Measurements from ENCODE around the gene KAZALD1. TPM values are rescaled to one million over a fixed set of nuclear protein-coding genes. Genes with fewer than 3 reads are reported as not detected.

KAZALD1 gene
- total RNA-seq, 4 donors from 2014 or later = 1.0 to 4.0 (median 2.6) TPM

DNA sequence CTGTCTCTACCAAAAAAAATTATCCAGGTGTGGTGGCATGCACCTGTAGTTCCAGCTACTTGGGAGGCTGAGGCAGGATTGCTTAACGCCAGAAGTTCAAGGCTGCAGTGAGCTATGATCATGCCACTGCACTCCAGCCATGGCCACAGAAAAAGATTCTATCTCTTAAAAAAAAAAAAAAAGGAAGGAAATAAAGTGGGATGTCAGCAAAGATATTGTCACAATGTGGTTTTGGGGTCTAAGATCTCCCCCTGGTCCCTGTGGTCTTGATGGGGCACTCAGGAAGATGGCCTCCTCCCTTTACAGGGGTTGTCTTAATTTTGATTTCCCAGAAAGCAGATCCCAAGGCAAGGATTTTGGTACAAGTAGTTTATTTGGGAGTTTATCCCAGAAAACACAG is 7.4 kb upstream of the KAZALD1 start:
- no peaks in the 10 kb centered on the region for H3K36me3 ChIP-seq
- TF ChIP-seq POLR2A (IDR thresholded peaks at IDR 0.05; ENCODE audit: low read depth) (no peak), POLR2AphosphoS5 (IDR thresholded peaks at IDR 0.05) (no peak), EP300 (IDR thresholded peaks at IDR 0.05) (no peak)
- TF ChIP-seq, protein P1, sequence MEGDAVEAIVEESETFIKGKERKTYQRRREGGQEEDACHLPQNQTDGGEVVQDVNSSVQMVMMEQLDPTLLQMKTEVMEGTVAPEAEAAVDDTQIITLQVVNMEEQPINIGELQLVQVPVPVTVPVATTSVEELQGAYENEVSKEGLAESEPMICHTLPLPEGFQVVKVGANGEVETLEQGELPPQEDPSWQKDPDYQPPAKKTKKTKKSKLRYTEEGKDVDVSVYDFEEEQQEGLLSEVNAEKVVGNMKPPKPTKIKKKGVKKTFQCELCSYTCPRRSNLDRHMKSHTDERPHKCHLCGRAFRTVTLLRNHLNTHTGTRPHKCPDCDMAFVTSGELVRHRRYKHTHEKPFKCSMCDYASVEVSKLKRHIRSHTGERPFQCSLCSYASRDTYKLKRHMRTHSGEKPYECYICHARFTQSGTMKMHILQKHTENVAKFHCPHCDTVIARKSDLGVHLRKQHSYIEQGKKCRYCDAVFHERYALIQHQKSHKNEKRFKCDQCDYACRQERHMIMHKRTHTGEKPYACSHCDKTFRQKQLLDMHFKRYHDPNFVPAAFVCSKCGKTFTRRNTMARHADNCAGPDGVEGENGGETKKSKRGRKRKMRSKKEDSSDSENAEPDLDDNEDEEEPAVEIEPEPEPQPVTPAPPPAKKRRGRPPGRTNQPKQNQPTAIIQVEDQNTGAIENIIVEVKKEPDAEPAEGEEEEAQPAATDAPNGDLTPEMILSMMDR (IDR thresholded peaks at IDR 0.05) = no peak
- intact Hi-C loops (cut with DNase I) = no loop called here
- no peak for DNase-seq (ENCODE audit: extremely low spot score)
- peaks cover 8 to 15% (median 10%) of the 10 kb centered on the region in 4 donors for H3K4me1 ChIP-seq
- no peak overlapping the region for H3K4me3 ChIP-seq
- peaks cover 0 to 39% (median 22%) of the 10 kb centered on the region in 4 donors for H3K27me3 ChIP-seq
- no peak overlapping the region for H3K27ac ChIP-seq (replicated peaks in 1 of 4)
- WGBS = 84% methylated on average over 1 of the region's 1 CpG
- no peaks in the 10 kb centered on the region for H3K9me3 ChIP-seq

DNA sequence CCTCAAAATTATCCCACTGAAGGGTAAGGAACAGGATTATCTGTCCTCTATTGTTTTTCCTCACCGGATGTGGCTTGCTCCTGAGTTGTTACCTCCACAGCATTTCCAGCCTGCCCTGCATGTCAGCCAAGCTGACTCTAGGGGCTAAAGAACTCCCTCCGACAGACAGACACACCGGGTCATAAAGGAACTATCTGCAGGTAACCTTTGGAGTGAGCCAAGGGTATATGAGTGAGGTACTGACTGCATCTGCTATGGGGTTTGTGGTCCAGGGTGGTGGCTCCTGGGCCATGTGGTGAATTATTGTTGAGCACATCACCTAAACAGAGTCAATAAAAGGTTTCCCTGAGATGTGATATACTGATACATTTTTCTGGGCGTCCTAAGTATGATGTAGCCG is 6.9 kb upstream of the KAZALD1 start:
- Histone ChIP-seq H3K4me1 (peaks cover 8 to 15% (median 9%) of the 10 kb centered on the region in 4 donors), H3K36me3 (no peaks in the 10 kb centered on the region), H3K9me3 (no peaks in the 10 kb centered on the region), H3K27ac (replicated peaks in 1 of 4) (no peak overlapping the region), H3K4me3 (no peak overlapping the region), H3K27me3 (peaks cover 0 to 34% (median 16%) of the 10 kb centered on the region in 4 donors)
- TF ChIP-seq POLR2A (IDR thresholded peaks at IDR 0.05; ENCODE audit: low read depth) = no peak
- TF ChIP-seq EP300 (IDR thresholded peaks at IDR 0.05) = no peak
- no peak for TF ChIP-seq POLR2AphosphoS5 (IDR thresholded peaks at IDR 0.05)
- TF ChIP-seq, protein P1 (IDR thresholded peaks at IDR 0.05) = no peak
- intact Hi-C loops (cut with DNase I) = no loop called here
- DNase-seq (ENCODE audit: extremely low spot score) = no peak
- 91% methylated on average over 5 of the region's 5 CpGs for WGBS

DNA sequence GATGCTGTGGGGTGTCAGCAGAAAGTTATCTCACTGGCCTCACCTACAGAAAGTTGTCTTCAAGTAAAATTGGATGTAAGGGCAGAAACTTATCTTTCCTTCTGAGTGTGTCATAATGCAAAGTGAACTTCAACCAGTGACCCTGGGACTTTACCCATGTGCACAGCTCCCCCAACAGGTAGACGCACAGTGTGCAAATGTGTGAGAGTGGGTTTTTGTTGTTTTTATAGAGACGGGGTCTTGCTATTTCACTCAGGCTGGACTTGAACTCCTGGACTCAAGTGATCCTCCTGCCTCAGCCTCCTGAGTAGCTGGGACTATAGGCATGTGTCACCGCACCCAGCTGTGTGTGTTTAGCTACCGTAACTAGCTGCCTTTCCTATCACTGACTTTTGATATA is 6.4 kb upstream of the KAZALD1 start:
- 86% methylated on average over 4 of the region's 4 CpGs for WGBS
- no peaks in the 10 kb centered on the region for H3K9me3 ChIP-seq
- no peak overlapping the region for H3K27ac ChIP-seq (replicated peaks in 1 of 4)
- DNase-seq (ENCODE audit: extremely low spot score) = no peak
- H3K4me1 ChIP-seq = peaks cover 7 to 15% (median 9%) of the 10 kb centered on the region in 4 donors
- no peak for TF ChIP-seq POLR2AphosphoS5 (IDR thresholded peaks at IDR 0.05)
- no peak for TF ChIP-seq EP300 (IDR thresholded peaks at IDR 0.05)
- no peak for TF ChIP-seq POLR2A (IDR thresholded peaks at IDR 0.05; ENCODE audit: low read depth)
- TF ChIP-seq, protein P1 (IDR thresholded peaks at IDR 0.05) = no peak
- H3K36me3 ChIP-seq = no peaks in the 10 kb centered on the region
- peaks cover 0 to 28% (median 11%) of the 10 kb centered on the region in 4 donors for H3K27me3 ChIP-seq
- H3K4me3 ChIP-seq = no peak overlapping the region
- intact Hi-C loops (cut with DNase I) = no loop called here

DNA sequence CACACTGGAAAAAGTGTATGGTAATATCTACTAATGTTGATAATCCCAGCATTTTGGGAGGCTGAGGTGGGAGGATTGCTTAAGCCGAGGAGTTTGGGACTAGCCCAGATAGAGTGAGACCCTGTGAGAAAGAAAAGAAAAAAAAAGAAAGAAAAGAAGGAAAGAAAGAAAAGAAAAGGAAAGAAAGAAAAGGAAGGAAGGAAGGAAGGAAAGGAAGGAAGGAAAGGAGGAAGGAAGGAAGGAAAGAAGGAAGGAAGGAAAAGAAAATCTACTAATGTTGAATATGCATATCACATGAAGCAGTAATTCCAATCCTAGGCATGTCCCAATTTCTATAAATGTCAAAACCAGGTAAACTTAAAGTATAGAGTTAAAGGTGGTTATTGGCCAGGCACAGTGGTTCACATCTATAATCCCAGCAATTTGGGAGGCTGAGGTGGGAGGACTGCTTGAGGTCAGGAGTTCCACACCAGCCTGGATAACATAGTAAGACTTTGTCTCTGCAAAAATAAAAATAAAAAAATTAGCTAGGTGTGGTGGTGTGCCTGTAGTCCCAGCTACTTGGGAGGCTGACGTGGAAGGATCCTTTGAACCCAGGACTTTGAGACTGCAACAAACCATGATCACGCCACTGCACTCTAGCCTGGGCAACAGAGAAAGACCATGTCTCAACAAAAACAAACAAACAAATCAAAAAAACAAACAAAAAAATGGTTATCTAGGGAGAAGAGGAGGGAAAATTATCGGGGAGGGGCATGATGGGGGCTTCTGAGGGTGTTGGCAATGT is 5.2 kb upstream of the KAZALD1 start:
- TF ChIP-seq, protein P1 (IDR thresholded peaks at IDR 0.05) = no peak
- TF ChIP-seq EP300 (IDR thresholded peaks at IDR 0.05) = no peak
- TF ChIP-seq POLR2AphosphoS5 (IDR thresholded peaks at IDR 0.05) = no peak
- no peak for TF ChIP-seq POLR2A (IDR thresholded peaks at IDR 0.05; ENCODE audit: low read depth)
- peaks cover 10 to 16% (median 14%) of the 10 kb centered on the region in 4 donors for H3K4me1 ChIP-seq
- DNase-seq (ENCODE audit: extremely low spot score) = no peak
- H3K36me3 ChIP-seq = no peaks in the 10 kb centered on the region
- intact Hi-C loops (cut with DNase I) = no loop called here
- no peak overlapping the region for H3K4me3 ChIP-seq
- no peaks in the 10 kb centered on the region for H3K9me3 ChIP-seq
- H3K27ac ChIP-seq (replicated peaks in 1 of 4) = no peak overlapping the region
- whole genome bisulfite sequencing = 89% methylated on average over 4 of the region's 4 CpGs
- peaks cover 0 to 17% (median under 1%) of the 10 kb centered on the region in 4 donors for H3K27me3 ChIP-seq
